GM12878 (cell line): ENCODE results near the gene C17orf107. TPM values are rescaled to one million over a fixed set of nuclear protein-coding genes. Genes with fewer than 3 reads are reported as not detected.

Source experiments
- CBX3 ChIP-seq: fragments of 200-600 bp; sonication (generic); IDR thresholded peaks from 2 replicates; pipeline ENCODE4 v1.6.1; 2016; ENCODE audit warnings: low read depth, borderline replicate concordance
- CEBPB ChIP-seq, 2 experiments: fragments of 150-350 bp in 1 of 2; IDR thresholded peaks; 2 replicates each; pipeline ENCODE4 v1.6.1; 2012 to 2014; ENCODE audit warnings: low read depth in 2 of 2, low read length in 2 of 2, borderline replicate concordance in 1 of 2, inconsistent platforms in 1 of 2
- CHD4 ChIP-seq: fragments of 200-600 bp; sonication (generic); IDR thresholded peaks from 2 replicates; pipeline ENCODE4 v1.6.1; 2016; ENCODE audit warnings: mild to moderate bottlenecking
- ESRRA ChIP-seq: IDR thresholded peaks from 2 replicates; pipeline ENCODE4 v1.6.1; 2012; ENCODE audit warnings: mild to moderate bottlenecking, low read length, improper control_type of control experiment
- FOXK2 ChIP-seq: fragments of 450-650 bp; IDR thresholded peaks from 2 replicates; pipeline ENCODE4 v1.6.1; 2017; ENCODE audit warnings: mild to moderate bottlenecking, moderate library complexity
- HDAC2 ChIP-seq: fragments of 200-600 bp; sonication (generic); IDR thresholded peaks from 2 replicates; pipeline ENCODE4 v1.6.1; 2017
- HDAC6 ChIP-seq: fragments of 200-600 bp; sonication (generic); IDR thresholded peaks from one replicate; pipeline ENCODE4 v1.8.0; 2017; ENCODE audit warnings: antibody characterized with exemption; ENCODE audit not compliant: unreplicated experiment
- IRF4 ChIP-seq: IDR thresholded peaks from 2 replicates; pipeline ENCODE4 v1.6.1; 2011; ENCODE audit warnings: low read depth, low read length
- JUND ChIP-seq: IDR thresholded peaks from 2 replicates; pipeline ENCODE4 v1.6.1; 2012; ENCODE audit warnings: low read depth, mild to moderate bottlenecking, low read length, improper control_type of control experiment, moderate library complexity
- KAT2A ChIP-seq: conservative IDR thresholded peaks from 2 replicates; pipeline ENCODE4 v1.6.1; 2011; ENCODE audit warnings: low read depth, low read length; ENCODE audit not compliant: control insufficient read depth
- MEF2B ChIP-seq: fragments of 450-650 bp; IDR thresholded peaks from 2 replicates; pipeline ENCODE4 v1.6.1; 2018; ENCODE audit warnings: mild to moderate bottlenecking, moderate library complexity; ENCODE audit not compliant: partially characterized antibody, poor library complexity, severe bottlenecking
- NFXL1 ChIP-seq: fragments of 450-650 bp; IDR thresholded peaks from 2 replicates; pipeline ENCODE4 v1.6.1; 2017; ENCODE audit warnings: antibody characterized with exemption, mild to moderate bottlenecking, borderline replicate concordance
- NR2C2 ChIP-seq: IDR thresholded peaks from 2 replicates; pipeline ENCODE4 v1.6.1; 2011; ENCODE audit warnings: borderline replicate concordance, low read depth; ENCODE audit not compliant: control insufficient read depth, insufficient read length
- NR2F1 ChIP-seq: fragments of 450-650 bp; conservative IDR thresholded peaks from 2 replicates; pipeline ENCODE4 v1.6.1; 2017; ENCODE audit warnings: mild to moderate bottlenecking
- POLR2AphosphoS2 ChIP-seq: IDR thresholded peaks from 2 replicates; pipeline ENCODE4 v1.6.1; 2011; ENCODE audit warnings: low read depth, mild to moderate bottlenecking, low read length, improper control_type of control experiment, moderate library complexity
- POU2F2 ChIP-seq: IDR thresholded peaks from 3 replicates; pipeline ENCODE4 v1.6.1; 2011; ENCODE audit warnings: low read depth, mild to moderate bottlenecking, low read length, borderline replicate concordance
- RAD51 ChIP-seq: fragments of 450-650 bp; IDR thresholded peaks from 2 replicates; pipeline ENCODE4 v1.6.1; 2016; ENCODE audit warnings: moderate library complexity, mild to moderate bottlenecking, inconsistent platforms
- STAT3 ChIP-seq: IDR thresholded peaks from 2 replicates; pipeline ENCODE4 v1.6.1; 2011; ENCODE audit warnings: low read depth, low read length, improper control_type of control experiment
- SUZ12 ChIP-seq: fragments of 200-600 bp; sonication (generic); IDR thresholded peaks from one replicate; pipeline ENCODE4 v1.6.1; 2018; ENCODE audit warnings: antibody characterized with exemption, mild to moderate bottlenecking; ENCODE audit not compliant: unreplicated experiment
- TBL1XR1 ChIP-seq: IDR thresholded peaks from 2 replicates; pipeline ENCODE4 v1.6.1; 2012; ENCODE audit warnings: low read depth, low read length, improper control_type of control experiment
- WRNIP1 ChIP-seq: IDR thresholded peaks from 2 replicates; pipeline ENCODE4 v1.6.1; 2011; ENCODE audit warnings: low read depth, low read length, improper control_type of control experiment, borderline replicate concordance
- polyA plus RNA-seq, 11 experiments: library from polyadenylated mRNA; depleted of rRNA in 4 of 11; unstranded in 6 of 11; stranded (reverse) in 5 of 11; fragments of >200 nt; fragmentation: Nextera tagmentation in 4 of 11; fragmentation: Illumina TruSeq in 1 of 11; extraction: Ambion mirVana in 4 of 11; extraction: Trizol in 1 of 11; gene quantifications; 1 replicate in 1 of 11; 2 replicates in 10 of 11; pipeline versions ENCODE4 v1.2.1 to v1.2.3, GENCODE V29; 2011 to 2016; ENCODE audit warnings: inconsistent platforms in 2 of 11, missing spikeins in 2 of 11, low read depth in 1 of 11
- total RNA-seq, 4 experiments: library from RNA; depleted of rRNA in 3 of 4; stranded (reverse); fragments of >200 nt in 3 of 4; fragmentation: Illumina TruSeq in 1 of 4; extraction: Trizol in 1 of 4; gene quantifications; 2 replicates each; pipeline versions ENCODE4 v1.2.1 to v1.2.3, GENCODE V29; 2013 to 2021
- TF ChIP-seq, protein P1 (sequence below): IDR thresholded peaks from 2 replicates; pipeline ENCODE4 v1.6.1; 2011; ENCODE audit warnings: mild to moderate bottlenecking, low read depth, low read length, moderate library complexity; ENCODE audit not compliant: insufficient replicate concordance
- TF ChIP-seq, protein P2 (sequence below): fragments of 150-350 bp; IDR thresholded peaks from 2 replicates; pipeline ENCODE4 v1.6.1; 2014; ENCODE audit warnings: mild to moderate bottlenecking, low read depth, low read length
- TF ChIP-seq, protein P3 (sequence below): fragments of 450-650 bp; IDR thresholded peaks from 2 replicates; pipeline ENCODE4 v1.6.1; 2016; ENCODE audit warnings: mild to moderate bottlenecking
- TF ChIP-seq, protein P4 (sequence below): fragments of 450-650 bp; IDR thresholded peaks from 2 replicates; pipeline ENCODE4 v1.6.1; 2017; ENCODE audit warnings: antibody characterized with exemption, mild to moderate bottlenecking, moderate library complexity

Gene C17orf107
- total and polyA plus RNA-seq, 10 of the 15 experiments (the other 5 are each of a cell fraction or from before 2014, with no cell fraction given), result 0.05 to 0.46 (median 0.11) TPM; not detected in 3

DNA sequence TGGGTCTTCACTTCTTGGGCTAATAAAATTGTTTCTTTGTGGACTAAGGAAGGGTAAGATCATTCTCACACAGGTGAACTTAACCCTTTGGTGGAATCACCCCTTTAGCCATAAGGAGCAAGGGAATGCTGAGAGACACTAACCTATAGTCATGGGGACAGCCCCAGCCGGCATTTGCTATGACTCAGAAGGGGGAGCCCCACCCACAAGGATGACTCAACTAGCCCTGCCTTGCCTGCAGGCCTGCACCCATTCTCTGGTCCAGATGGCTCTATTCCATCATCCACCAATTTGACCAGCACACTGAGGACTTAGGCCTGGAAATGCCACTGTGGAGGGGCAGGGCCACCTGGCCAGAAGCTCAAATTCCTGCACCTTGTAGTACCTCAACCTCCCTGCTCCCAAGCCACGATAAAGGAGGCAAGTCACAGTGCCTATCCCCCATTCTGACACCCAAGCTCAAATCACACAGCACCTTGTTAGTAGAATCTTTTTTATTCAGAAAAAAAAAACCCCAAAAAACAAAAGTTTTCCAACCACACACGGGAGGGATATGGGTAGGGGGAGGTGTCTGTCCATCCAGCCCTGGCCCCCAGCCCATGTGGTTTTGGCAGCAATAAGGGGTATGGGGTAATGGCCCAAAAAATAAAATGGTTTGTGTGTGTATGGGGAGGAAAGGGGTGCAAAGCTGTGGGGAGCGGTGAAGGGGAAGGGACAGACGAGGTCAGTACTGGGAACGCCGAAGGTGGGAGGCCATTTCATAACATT lies 46.0 kb downstream of the C17orf107 start (continued):
- TF ChIP-seq SUZ12 (no peak), MEF2B (peak; percentile 16), FOXK2 (no peak), HDAC2 (no peak), WRNIP1 (no peak), KAT2A (no peak), JUND (peak; percentile 90), NR2C2 (no peak), HDAC6 (no peak), IRF4 (peak; percentile 87), RAD51 (no peak), CEBPB (IDR thresholded peaks at IDR 0.05; ENCODE audit: borderline replicate concordance in 1 of 2, low read depth in 2 of 2, low read length in 2 of 2) (no peak), CBX3 (no peak), CHD4 (no peak), POU2F2 (peak; percentile 58; the same call in 2 of the 3 replicates), POLR2AphosphoS2 (peak; percentile 93), ESRRA (no peak), STAT3 (no peak), TBL1XR1 (0 out of 2 replicates have a peak, but pooled peaks have one; percentile 25), NR2F1 (no peak), NFXL1 (no peak)
- TF ChIP-seq, protein P1, sequence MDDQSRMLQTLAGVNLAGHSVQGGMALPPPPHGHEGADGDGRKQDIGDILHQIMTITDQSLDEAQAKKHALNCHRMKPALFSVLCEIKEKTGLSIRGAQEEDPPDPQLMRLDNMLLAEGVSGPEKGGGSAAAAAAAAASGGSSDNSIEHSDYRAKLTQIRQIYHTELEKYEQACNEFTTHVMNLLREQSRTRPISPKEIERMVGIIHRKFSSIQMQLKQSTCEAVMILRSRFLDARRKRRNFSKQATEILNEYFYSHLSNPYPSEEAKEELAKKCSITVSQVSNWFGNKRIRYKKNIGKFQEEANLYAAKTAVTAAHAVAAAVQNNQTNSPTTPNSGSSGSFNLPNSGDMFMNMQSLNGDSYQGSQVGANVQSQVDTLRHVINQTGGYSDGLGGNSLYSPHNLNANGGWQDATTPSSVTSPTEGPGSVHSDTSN, result peak; percentile 3
- TF ChIP-seq, protein P2, sequence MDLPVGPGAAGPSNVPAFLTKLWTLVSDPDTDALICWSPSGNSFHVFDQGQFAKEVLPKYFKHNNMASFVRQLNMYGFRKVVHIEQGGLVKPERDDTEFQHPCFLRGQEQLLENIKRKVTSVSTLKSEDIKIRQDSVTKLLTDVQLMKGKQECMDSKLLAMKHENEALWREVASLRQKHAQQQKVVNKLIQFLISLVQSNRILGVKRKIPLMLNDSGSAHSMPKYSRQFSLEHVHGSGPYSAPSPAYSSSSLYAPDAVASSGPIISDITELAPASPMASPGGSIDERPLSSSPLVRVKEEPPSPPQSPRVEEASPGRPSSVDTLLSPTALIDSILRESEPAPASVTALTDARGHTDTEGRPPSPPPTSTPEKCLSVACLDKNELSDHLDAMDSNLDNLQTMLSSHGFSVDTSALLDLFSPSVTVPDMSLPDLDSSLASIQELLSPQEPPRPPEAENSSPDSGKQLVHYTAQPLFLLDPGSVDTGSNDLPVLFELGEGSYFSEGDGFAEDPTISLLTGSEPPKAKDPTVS, result no peak
- TF ChIP-seq, protein P3, sequence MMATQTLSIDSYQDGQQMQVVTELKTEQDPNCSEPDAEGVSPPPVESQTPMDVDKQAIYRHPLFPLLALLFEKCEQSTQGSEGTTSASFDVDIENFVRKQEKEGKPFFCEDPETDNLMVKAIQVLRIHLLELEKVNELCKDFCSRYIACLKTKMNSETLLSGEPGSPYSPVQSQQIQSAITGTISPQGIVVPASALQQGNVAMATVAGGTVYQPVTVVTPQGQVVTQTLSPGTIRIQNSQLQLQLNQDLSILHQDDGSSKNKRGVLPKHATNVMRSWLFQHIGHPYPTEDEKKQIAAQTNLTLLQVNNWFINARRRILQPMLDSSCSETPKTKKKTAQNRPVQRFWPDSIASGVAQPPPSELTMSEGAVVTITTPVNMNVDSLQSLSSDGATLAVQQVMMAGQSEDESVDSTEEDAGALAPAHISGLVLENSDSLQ, result no peak
- TF ChIP-seq, protein P4, sequence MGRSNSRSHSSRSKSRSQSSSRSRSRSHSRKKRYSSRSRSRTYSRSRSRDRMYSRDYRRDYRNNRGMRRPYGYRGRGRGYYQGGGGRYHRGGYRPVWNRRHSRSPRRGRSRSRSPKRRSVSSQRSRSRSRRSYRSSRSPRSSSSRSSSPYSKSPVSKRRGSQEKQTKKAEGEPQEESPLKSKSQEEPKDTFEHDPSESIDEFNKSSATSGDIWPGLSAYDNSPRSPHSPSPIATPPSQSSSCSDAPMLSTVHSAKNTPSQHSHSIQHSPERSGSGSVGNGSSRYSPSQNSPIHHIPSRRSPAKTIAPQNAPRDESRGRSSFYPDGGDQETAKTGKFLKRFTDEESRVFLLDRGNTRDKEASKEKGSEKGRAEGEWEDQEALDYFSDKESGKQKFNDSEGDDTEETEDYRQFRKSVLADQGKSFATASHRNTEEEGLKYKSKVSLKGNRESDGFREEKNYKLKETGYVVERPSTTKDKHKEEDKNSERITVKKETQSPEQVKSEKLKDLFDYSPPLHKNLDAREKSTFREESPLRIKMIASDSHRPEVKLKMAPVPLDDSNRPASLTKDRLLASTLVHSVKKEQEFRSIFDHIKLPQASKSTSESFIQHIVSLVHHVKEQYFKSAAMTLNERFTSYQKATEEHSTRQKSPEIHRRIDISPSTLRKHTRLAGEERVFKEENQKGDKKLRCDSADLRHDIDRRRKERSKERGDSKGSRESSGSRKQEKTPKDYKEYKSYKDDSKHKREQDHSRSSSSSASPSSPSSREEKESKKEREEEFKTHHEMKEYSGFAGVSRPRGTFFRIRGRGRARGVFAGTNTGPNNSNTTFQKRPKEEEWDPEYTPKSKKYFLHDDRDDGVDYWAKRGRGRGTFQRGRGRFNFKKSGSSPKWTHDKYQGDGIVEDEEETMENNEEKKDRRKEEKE, result no peak
